Measurements from ENCODE around the gene AGPS.
A peak's percentile ranks its signal among the peaks of the same experiment; 100 is the strongest.
"Not testable (repeated sequence)": the region's sequence is repeated elsewhere in the genome, so short reads cannot be mapped to it uniquely, and the experiment has no call there.

Gene AGPS

DNA sequence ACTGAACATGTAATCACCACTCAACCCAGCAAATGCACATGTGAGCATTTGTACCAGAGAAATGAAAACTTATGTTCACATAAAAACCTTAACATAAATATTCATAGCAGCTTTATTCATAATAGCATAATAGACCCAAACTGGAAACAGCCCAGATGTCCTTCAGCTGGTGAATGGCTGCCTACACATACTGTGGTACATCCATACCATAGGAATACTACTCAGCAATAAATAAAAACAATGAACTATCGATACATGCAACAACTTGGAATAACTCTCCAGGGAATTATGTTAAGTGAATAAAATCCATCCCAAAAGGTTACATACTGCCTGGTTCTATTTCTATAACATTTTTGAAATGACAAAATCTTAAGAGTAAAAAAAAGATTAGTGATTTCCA, 140.0 kb downstream of the AGPS start:
- DNase-seq, result no peak

GRCh38 chr2:177533253-177533652, 140.7 kb downstream of the AGPS start:
- DNase-seq, result no peak

GRCh38 chr2:177535000-177535399, 142.4 kb downstream of the AGPS start:
- no peak for DNase-seq

DNA sequence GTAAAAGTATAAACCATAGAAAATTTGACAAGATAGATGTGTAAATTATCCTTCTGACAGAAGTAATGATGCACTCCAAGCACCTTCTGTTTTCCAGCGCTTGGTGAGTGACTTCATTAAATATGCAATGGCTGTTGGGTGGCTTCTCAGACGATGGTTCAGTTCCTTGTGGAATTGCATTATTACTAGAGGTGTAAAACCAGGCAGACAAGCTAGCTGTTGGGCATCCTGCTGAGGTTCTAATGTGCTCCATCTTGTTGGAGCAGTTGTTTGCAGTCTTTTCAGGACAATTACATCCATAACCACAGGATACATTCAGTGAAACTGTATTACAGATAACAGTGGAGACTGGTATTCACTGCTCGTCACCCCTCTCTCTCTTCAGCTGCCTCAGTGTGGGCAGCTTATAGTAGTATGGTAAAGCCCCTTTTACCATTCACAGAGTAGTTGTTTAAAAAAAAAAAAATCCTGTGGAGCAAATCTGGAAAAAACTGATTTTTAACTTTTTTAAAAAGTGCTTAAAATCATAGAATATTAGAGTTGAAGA, 143.5 kb downstream of the AGPS start:
- DNase-seq, result no peak

GRCh38 chr2:177537213-177537612, 144.6 kb downstream of the AGPS start:
- no peak for DNase-seq

DNA sequence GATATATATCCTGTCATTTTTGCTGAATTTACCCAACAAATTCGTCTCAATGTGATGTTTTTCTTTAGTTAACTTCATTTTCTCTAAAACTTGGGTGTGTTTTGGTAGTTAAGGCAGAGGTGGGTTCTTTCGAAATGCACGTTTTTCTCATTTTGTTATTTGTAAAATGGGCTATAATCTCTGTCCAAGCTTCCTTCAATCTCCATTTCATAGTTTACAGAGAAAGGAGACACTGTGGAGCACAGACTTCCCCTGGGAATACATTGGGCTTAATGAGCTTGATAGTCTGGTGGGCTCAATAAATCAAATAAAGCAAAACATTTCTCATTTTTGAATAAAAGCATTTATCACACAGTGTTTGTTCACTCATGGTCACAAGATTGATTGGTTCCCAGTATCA, 145.1 kb downstream of the AGPS start:
- DNase-seq, result no peak

DNA sequence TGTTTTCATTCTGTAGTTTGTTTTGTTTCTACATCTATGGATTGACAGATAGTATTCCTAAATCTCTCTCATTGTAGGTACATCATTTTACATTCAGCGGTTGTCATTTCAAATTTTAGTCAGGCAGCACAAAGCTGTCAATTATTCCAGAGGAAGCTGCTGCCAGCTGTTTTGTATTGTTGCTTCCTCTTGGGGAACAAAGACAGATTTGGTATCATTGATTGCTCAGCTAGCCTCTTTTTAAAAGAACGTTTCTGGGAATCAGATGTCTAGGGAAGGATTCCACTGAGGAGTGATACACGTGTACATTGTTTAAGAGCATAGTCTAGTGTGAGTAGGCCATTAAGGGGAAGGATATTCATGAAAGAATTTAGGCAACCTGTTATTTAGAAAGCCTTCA, 145.8 kb downstream of the AGPS start:
- DNase-seq, result no peak

DNA sequence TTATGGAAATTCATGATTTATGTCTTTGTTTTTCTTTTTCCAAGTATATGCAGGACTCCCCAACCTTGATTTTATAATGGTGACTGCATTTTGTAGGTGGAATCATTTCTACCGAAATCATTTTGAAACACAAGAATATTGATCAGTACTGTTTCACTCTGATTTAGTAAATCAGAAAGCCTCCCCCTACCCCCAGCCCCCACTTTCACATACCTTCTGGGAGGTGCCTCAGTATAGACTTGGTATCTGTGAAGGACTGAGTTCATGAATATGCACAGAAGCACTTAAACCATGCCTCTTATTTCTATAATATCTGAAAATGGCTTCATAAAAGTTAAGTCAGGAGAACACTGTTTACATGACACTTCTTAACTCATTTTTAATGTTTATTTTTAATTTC, 147.7 kb downstream of the AGPS start:
- no peak for DNase-seq

GRCh38 chr2:177541258-177541991, 148.9 kb downstream of the AGPS start:
- no peak for DNase-seq

- DNase-seq, result no peak
Observed at GRCh38 chr2:177542396-177542795, 149.8 kb downstream of the AGPS start.

- DNase-seq, result peak; percentile 51
Observed at GRCh38 chr2:177543007-177543760, 150.6 kb downstream of the AGPS start.

GRCh38 chr2:177545143-177545542, 152.6 kb downstream of the AGPS start:
- DNase-seq, result no peak

DNA sequence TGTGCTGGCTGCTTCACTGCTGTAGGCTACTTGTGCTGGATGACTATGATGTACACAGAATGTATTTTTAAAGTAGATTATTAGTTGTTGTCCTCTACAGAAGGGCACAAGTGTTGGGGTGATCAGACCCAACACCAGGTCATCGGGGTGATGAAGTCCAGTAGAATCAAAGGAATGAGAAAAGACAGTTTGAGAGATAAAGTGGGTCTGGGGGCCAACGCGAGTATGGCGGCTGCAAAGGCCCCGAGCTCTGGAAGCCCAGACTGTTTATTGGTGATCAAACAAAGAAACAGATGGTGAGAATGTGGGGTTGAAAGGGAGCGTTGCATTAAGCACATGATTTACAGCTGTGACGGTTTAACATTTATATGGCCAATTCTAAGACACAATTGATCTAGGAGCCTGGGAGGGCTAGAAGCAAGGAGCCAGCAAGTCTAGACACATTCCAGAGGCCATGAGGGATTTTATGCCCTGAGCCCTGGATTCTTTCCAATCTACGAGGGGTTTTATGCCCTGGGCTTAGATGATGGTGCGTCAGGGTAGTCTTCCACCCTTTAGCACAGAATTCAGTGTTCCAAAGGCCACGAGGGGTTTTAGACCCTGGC, 153.5 kb downstream of the AGPS start:
- no peak for DNase-seq

- no peak for DNase-seq
Observed at GRCh38 chr2:177547122-177547521, 154.5 kb downstream of the AGPS start.

GRCh38 chr2:177547772-177548171, 155.2 kb downstream of the AGPS start:
- DNase-seq, result no peak

- DNase-seq, result no peak
Observed at GRCh38 chr2:177548636-177549035, 156.1 kb downstream of the AGPS start.

- DNase-seq, result no peak
Observed at GRCh38 chr2:177549171-177549570, 156.6 kb downstream of the AGPS start.

GRCh38 chr2:177550264-177551200, 158.0 kb downstream of the AGPS start:
- DNase-seq, result no peak

DNA sequence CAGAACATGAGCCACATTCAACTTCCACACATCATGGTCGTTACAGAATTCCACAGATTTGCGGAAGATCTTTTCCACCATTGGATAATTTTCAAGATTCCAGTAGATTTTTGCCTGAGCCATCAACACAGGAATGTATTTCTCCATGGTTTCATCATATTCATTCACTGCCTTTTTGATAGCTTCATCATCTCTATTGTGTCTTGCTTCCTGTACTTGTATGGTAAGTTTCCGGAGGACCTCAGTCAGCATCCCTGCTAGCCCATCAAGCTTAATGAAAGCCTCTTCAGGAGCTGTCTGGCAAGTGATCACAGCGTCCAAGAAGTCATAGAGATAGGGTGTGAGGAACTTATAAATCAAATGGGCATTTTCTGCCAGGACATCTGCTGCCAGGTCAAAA, 158.8 kb downstream of the AGPS start:
- DNase-seq, result not testable (repeated sequence)

DNA sequence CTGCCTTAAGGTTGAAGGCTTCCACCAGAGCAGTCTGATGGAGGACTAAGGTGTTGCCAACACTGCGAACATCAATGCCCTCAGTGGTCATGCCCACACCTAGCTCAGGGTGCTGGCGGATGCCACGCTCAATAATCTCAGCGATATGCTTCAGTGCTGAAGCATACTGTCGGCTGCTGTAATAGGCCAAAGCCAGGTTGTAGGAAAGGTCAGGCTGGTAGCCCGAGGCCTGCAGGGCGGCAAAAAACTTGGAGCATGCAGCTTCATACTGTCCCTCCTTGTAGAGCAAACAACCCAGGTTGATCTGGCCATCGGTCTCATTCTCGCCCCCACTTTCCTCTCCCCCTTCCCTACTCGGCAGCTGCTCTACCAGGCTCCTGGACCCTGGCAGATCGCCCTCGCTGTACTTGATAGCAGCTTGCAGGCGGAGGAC, 159.4 kb downstream of the AGPS start:
- DNase-seq, result no peak

- peak; percentile 89 for DNase-seq
Observed at GRCh38 chr2:177552422-177553175, 160.0 kb downstream of the AGPS start.
